SH-SY5Y (cell line): ENCODE measurements around the gene CLTA.

ENCODE experiments used
- GATA2 ChIP-seq: IDR thresholded peaks from 2 replicates; pipeline ENCODE4 v1.6.1; 2011; ENCODE audit warnings: mild to moderate bottlenecking, low read depth, low read length
- GATA3 ChIP-seq: IDR thresholded peaks from 2 replicates; pipeline ENCODE4 v1.6.1; 2011; ENCODE audit warnings: low read depth, mild to moderate bottlenecking, low read length, moderate library complexity

GRCh38 chr9:36177571-36177970 is 13.2 kb upstream of the CLTA start:
- TF ChIP-seq GATA2 (no peak), GATA3 (no peak)
